Erythroblast (primary cell): ENCODE data around the gene FNBP1L.

Experiments used
- GATA1 ChIP-seq: IDR thresholded peaks from 2 replicates; pipeline ENCODE4 v1.6.1; 2011; ENCODE audit warnings: low read depth, mild to moderate bottlenecking, control low read depth, low read length, moderate library complexity
- POLR2A ChIP-seq: IDR thresholded peaks from 2 replicates; pipeline ENCODE4 v1.6.1; 2011; ENCODE audit warnings: mild to moderate bottlenecking, low read length

GRCh38 chr1:93537396-93537795, 89.5 kb downstream of the FNBP1L start:
- TF ChIP-seq POLR2A (no peak), GATA1 (no peak)
